AG04450 (cell line): ENCODE data around the gene EPS8L3. TPM values are rescaled to one million over a fixed set of nuclear protein-coding genes. Genes with fewer than 3 reads are reported as not detected.
A peak's percentile ranks its signal among the peaks of the same experiment; 100 is the strongest.

ENCODE experiments used
- CTCF ChIA-PET: fragments of 300-600, 350-600 bp; formaldehyde crosslinking; extraction: SDS; loops from one replicate; lab custom pipeline; 2022; ENCODE audit warnings: antibody characterized with exemption, inconsistent platforms; lab: Charles Lee
- POLR2A ChIA-PET: fragments of 350-600 bp; formaldehyde crosslinking; extraction: SDS; loops from one replicate; lab custom pipeline; 2021; ENCODE audit warnings: antibody characterized with exemption, inconsistent platforms; lab: Yijun Ruan, JAX
- DNase-seq: peaks from one replicate; pipeline ENCODE4 v3.0.0-alpha.2; 2011; ENCODE audit warnings: low read depth, low spot score
- H3K27ac ChIP-seq: one replicate; pipeline ENCODE4 v1.5.1; 2012; ENCODE audit warnings: low read depth, low read length, control low read depth
- H3K27me3 ChIP-seq: one replicate; pipeline ENCODE4 v1.6.0; 2012; ENCODE audit warnings: low read length; ENCODE audit not compliant: control insufficient read depth, insufficient read depth
- H3K4me3 ChIP-seq: 2 replicates; pipeline ENCODE4 v1.5.1; 2011; ENCODE audit warnings: mild to moderate bottlenecking, low read depth, low read length, control low read depth
- H3K9me3 ChIP-seq: 2 replicates; pipeline ENCODE4 v1.5.1; 2012; ENCODE audit warnings: low read length; ENCODE audit not compliant: control insufficient read depth, insufficient read depth
- polyA plus RNA-seq: library from polyadenylated mRNA; depleted of rRNA; stranded (reverse); fragments of >200 nt; gene quantifications from 2 replicates; pipeline ENCODE4 v1.2.3, GENCODE V29; 2011
- TF ChIP-seq, protein P1 (sequence below): IDR thresholded peaks from 2 replicates; pipeline ENCODE4 v1.5.1; 2011; ENCODE audit warnings: low read depth, low read length, control low read depth, inconsistent platforms

The EPS8L3 gene
- polyA plus RNA-seq, 1 experiment, result not detected

DNA sequence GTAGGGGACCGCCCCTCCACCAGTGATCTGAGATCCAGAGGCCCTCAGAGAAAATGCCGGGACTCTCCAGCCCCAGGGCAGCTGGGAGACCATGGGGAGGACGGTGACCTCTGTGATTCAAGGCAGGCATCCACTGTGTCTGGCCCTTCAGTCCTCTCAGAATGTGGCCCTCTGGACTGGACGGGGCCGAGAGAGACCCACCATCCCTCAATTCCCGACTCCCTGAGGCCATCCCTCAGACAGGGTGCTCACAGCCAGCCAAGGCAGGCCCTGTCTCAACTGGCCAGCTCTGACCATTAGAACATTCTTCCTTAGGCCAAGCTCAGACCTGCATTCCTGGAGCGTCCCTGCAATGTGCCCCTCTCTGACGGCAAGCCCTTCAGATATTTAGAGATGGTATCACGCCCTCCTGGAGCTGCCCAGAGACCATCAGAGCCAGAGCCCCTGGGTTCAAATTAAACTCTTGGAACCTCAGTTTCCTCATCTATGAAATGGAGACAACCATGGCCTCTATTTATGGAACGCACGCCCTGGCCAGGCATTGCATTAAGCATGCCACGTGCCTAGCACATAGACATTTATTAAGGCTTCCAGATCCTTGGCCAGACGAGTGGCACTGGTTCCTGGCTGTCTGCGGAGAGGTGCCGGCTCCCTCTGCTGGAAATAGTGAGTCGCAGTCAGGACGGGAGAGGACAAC is 9.6 kb upstream of the EPS8L3 start:
- CTCF ChIA-PET, result interaction anchor here (0.6 to 21.6 kb wide), 18 partner anchors 8 to 280 kb away, joined by 3 to 535 read pairs (median 6); partner anchors contain the start of genes AHCYL1, CYB561D1 and GNAI3
- Histone ChIP-seq H3K27ac (no peak overlapping the region), H3K4me3 (no peak overlapping the region), H3K9me3 (no peaks in the 10 kb centered on the region; the same call in 1 of the 2 replicates), H3K27me3 (no peaks in the 10 kb centered on the region)
- TF ChIP-seq, protein P1, sequence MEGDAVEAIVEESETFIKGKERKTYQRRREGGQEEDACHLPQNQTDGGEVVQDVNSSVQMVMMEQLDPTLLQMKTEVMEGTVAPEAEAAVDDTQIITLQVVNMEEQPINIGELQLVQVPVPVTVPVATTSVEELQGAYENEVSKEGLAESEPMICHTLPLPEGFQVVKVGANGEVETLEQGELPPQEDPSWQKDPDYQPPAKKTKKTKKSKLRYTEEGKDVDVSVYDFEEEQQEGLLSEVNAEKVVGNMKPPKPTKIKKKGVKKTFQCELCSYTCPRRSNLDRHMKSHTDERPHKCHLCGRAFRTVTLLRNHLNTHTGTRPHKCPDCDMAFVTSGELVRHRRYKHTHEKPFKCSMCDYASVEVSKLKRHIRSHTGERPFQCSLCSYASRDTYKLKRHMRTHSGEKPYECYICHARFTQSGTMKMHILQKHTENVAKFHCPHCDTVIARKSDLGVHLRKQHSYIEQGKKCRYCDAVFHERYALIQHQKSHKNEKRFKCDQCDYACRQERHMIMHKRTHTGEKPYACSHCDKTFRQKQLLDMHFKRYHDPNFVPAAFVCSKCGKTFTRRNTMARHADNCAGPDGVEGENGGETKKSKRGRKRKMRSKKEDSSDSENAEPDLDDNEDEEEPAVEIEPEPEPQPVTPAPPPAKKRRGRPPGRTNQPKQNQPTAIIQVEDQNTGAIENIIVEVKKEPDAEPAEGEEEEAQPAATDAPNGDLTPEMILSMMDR, result peak; percentile 98
- POLR2A ChIA-PET, result interaction anchor here (1.1 to 3.1 kb wide), 4 partner anchors 130 to 227 kb away, joined by 3 to 20 read pairs (median 6); partner anchors contain the start of gene AHCYL1
- DNase-seq, result peak; percentile 71

DNA sequence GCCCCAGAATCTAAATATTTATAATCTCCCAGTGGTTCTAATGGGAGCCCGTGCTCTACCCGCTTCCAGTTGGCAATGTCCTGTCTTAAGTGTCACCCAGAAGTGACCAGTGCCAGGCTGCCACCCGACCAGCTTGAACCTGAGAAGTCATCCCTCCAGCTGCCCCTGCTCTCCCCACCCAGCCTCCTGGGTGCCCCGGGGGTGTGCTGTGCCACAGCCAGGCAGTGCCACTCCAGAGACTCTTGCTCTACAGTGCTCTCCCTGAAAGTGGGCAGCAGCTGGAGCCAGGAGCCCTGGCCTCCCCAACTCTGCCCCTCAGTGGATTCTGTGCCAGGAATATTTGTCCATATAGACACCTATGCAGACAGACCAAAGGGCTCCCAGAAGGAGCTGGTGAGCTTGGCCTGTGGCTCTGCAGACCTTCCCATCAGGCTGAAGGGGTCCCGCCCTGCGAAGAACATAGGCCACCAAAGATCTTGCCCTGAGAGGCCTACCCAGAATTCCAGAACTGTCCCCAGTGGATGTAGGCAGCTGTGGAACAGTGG is 9.0 kb upstream of the EPS8L3 start:
- TF ChIP-seq, protein P1, result no peak
- Histone ChIP-seq H3K9me3 (no peaks in the 10 kb centered on the region; the same call in 1 of the 2 replicates), H3K27ac (no peak overlapping the region), H3K4me3 (no peak overlapping the region), H3K27me3 (no peaks in the 10 kb centered on the region)
- no peak for DNase-seq
- CTCF ChIA-PET, result interaction anchor here (0.6 to 21.6 kb wide), 12 partner anchors 8 to 279 kb away, joined by 3 to 535 read pairs (median 6); partner anchors contain the start of genes AHCYL1, CYB561D1 and GNAI3
- POLR2A ChIA-PET, result interaction anchor here (1.9 to 3.1 kb wide), 2 partner anchors 212 to 227 kb away, joined by 8 to 20 read pairs; partner anchors contain the start of gene AHCYL1

DNA sequence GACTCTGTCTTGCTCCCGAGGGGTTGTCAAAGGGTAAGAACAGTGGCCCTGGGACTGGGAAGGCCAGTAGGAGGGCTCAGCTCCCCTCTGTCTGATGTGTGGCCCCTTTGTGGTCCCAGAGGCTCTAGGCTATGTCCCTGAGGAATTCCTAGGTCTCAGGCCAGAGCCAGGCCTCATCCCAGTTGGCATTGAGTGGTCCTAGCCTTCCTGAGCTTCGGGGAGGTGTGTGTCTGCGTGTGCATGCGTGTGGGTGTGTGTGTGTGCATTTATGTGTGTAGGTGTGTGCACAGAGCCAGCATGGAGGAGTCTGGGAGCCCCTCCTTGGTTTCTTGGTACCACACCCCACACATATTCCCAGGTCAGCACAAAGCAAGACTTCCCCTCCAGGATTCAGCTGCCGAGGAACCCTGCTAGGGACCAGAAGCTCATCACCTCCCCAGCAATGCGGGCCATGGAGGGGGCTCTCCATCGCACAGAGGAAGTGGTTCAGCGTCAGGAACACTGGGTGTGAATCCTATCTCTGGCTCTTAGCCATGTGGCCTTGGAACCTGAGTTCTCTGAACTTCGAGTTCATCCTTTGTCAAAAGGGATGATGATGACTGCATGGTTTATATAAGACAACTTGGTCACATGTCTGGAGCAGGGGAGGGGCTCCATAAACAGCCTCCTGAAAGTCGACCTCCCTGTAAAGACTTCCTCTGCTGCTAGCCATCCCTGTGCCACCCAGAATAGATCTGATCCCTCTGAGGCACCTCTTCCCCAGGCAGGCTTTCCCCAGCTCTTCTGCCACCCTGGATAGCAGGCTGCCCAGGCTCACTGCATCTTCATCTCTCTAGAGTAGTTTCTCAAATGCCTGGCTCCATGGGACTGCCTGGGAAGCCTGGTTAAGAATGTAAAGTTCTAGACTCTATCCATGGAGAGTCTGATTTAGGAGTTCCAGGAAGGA is 8.3 kb upstream of the EPS8L3 start:
- POLR2A ChIA-PET, result interaction anchor here (1.8 to 1.9 kb wide), 2 partner anchors 223 to 226 kb away, joined by 5 to 8 read pairs; partner anchors contain the start of gene GNAI3
- CTCF ChIA-PET, result interaction anchor here (0.6 to 21.6 kb wide), 6 partner anchors 52 to 239 kb away, joined by 3 to 535 read pairs (median 84); partner anchors contain the start of gene AHCYL1
- Histone ChIP-seq H3K27me3 (no peaks in the 10 kb centered on the region), H3K9me3 (no peaks in the 10 kb centered on the region; the same call in 1 of the 2 replicates), H3K4me3 (no peak overlapping the region), H3K27ac (no peak overlapping the region)
- TF ChIP-seq, protein P1, result no peak
- no peak for DNase-seq

DNA sequence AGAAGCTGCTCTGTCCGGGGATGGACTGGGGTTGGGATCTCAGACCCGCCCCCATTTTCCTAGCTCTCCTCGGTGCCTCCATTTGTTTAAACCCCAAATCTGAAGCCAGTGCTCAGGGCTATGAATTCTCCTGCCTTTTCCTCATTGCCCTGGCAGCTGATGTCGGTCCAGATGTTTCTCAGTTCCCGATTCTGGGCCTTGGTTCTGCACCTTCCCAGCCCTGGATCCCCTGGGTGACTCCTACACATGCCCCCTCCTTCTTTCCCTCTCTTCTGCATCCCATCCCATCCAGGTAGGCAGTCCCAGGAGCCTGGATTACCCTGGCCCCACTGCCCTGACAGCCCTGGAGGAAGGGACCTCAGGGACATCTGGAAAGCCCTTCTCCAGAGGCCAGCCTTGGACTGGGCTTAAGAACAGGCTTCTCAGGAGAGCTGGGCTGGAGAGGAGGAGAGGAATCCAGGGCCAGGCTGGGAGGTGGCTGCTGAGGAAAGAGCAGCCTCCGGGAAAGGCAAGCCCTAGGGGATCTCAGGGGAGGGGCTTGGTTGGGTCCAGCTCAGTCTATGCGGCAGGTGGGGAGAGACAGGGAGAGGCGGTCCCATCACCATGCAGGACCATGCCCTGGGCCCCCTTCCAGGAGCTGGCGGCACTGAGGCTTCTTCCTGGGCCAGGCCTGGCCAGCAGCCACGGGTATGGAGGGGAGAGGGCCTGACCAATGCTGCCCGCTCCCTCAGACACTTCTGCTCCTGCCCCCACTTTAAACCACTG is 6.8 kb upstream of the EPS8L3 start:
- Histone ChIP-seq H3K27ac (no peak overlapping the region), H3K4me3 (no peak overlapping the region), H3K9me3 (no peaks in the 10 kb centered on the region; the same call in 1 of the 2 replicates), H3K27me3 (no peaks in the 10 kb centered on the region)
- CTCF ChIA-PET, result interaction anchor here (0.6 to 21.6 kb wide), 5 partner anchors 129 to 238 kb away, joined by 3 to 535 read pairs (median 164); partner anchors contain the start of gene AHCYL1
- no peak for DNase-seq
- TF ChIP-seq, protein P1, result no peak
- POLR2A ChIA-PET, result interaction anchor here (1.0 to 1.8 kb wide), 2 partner anchors 214 to 222 kb away, joined by 3 to 5 read pairs; partner anchors contain the start of genes AHCYL1 and GNAI3
